ENCODE data around the gene NEDD9.

GRCh38 chr6:11264100-11264499 lies 31.6 kb upstream of the NEDD9 start:
- TF ChIP-seq CTCF (IDR thresholded peaks at IDR 0.05; ENCODE audit: low read length) (peak; percentile 32; the same call in 1 of the 2 replicates), EZH2 (IDR thresholded peaks at IDR 0.05; ENCODE audit: borderline replicate concordance, low read length) (no peak)

All from OCI-LY1 (cell line).